OCI-LY1 (cell line): ENCODE measurements around the gene NLRP9.

Experiments used
- H2AFZ ChIP-seq: fragments of 200-600 bp; sonication (generic), shearing (Covaris generic); 2 replicates; pipeline ENCODE4 v1.6.0; 2014; ENCODE audit warnings: antibody characterized with exemption, mild to moderate bottlenecking, low read length
- H3F3A ChIP-seq: fragments of 200-600 bp; sonication (generic), shearing (Covaris generic); 2 replicates; pipeline ENCODE4 v1.6.0; 2014; ENCODE audit warnings: mild to moderate bottlenecking, antibody characterized with exemption, low read length, moderate library complexity; ENCODE audit not compliant: insufficient read depth
- H3K27ac ChIP-seq: fragments of 200-600 bp; sonication (generic); 2 replicates; pipeline ENCODE4 v1.5.1; 2014; ENCODE audit warnings: low read length, mixed run types, mild to moderate bottlenecking, low read depth; ENCODE audit not compliant: poor library complexity, severe bottlenecking
- H3K27me3 ChIP-seq: fragments of 200-600 bp; sonication (generic); 2 replicates; pipeline ENCODE4 v1.6.0; 2014; ENCODE audit warnings: antibody characterized with exemption, mild to moderate bottlenecking, low read length, moderate library complexity; ENCODE audit not compliant: insufficient read depth
- H3K36me3 ChIP-seq: fragments of 200-600 bp; sonication (generic); 2 replicates; pipeline ENCODE4 v1.6.1; 2014; ENCODE audit warnings: mild to moderate bottlenecking, antibody characterized with exemption, low read length, moderate library complexity, mixed read lengths; ENCODE audit not compliant: insufficient read depth
- H3K4me1 ChIP-seq: fragments of 200-600 bp; sonication (generic); 2 replicates; pipeline ENCODE4 v1.5.1; 2014; ENCODE audit warnings: mild to moderate bottlenecking, low read length, moderate library complexity; ENCODE audit not compliant: insufficient read depth, severe bottlenecking
- H3K4me2 ChIP-seq: fragments of 200-600 bp; sonication (generic), shearing (Covaris generic); 2 replicates; pipeline ENCODE4 v1.6.1; 2014; ENCODE audit warnings: low read length
- H3K4me3 ChIP-seq: fragments of 200-600 bp; sonication (generic); 2 replicates; pipeline ENCODE4 v1.5.1; 2014; ENCODE audit warnings: low read length, low read depth, mild to moderate bottlenecking, mixed read lengths; ENCODE audit not compliant: poor library complexity, severe bottlenecking
- H3K79me2 ChIP-seq: fragments of 200-600 bp; shearing (Covaris generic); 2 replicates; pipeline ENCODE4 v1.6.1; 2016; ENCODE audit warnings: mixed run types, low read length, mixed read lengths; ENCODE audit not compliant: insufficient read depth
- H3K9ac ChIP-seq: fragments of 200-600 bp; sonication (generic), shearing (Covaris generic); 2 replicates; pipeline ENCODE4 v1.6.1; 2014; ENCODE audit warnings: mild to moderate bottlenecking, low read length, mixed read lengths
- H3K9me2 ChIP-seq: fragments of 200-600 bp; sonication (generic), shearing (Covaris generic); 2 replicates; pipeline ENCODE4 v1.6.1; 2014; ENCODE audit warnings: low read depth, mild to moderate bottlenecking, low read length, mixed read lengths
- H3K9me3 ChIP-seq: fragments of 200-600 bp; shearing (Covaris generic); 2 replicates; pipeline ENCODE4 v1.6.1; 2014; ENCODE audit warnings: low read length, mixed read lengths
- H4K20me1 ChIP-seq: fragments of 200-600 bp; sonication (generic), shearing (Covaris generic); 2 replicates; pipeline ENCODE4 v1.6.0; 2016; ENCODE audit warnings: mild to moderate bottlenecking, low read length; ENCODE audit not compliant: insufficient read depth
- CTCF ChIP-seq: fragments of 200-600 bp; sonication (generic), shearing (Covaris generic); IDR thresholded peaks from 2 replicates; pipeline ENCODE4 v1.5.1; 2017; ENCODE audit warnings: mild to moderate bottlenecking, antibody characterized with exemption, low read length, moderate library complexity, mixed read lengths
- EZH2 ChIP-seq: fragments of 200-600 bp; sonication (generic), shearing (Covaris generic); IDR thresholded peaks from 2 replicates; pipeline ENCODE4 v1.8.0; 2017; ENCODE audit warnings: borderline replicate concordance, mixed run types, mild to moderate bottlenecking, antibody characterized with exemption, low read length, moderate library complexity, mixed read lengths

NLRP9 gene

DNA sequence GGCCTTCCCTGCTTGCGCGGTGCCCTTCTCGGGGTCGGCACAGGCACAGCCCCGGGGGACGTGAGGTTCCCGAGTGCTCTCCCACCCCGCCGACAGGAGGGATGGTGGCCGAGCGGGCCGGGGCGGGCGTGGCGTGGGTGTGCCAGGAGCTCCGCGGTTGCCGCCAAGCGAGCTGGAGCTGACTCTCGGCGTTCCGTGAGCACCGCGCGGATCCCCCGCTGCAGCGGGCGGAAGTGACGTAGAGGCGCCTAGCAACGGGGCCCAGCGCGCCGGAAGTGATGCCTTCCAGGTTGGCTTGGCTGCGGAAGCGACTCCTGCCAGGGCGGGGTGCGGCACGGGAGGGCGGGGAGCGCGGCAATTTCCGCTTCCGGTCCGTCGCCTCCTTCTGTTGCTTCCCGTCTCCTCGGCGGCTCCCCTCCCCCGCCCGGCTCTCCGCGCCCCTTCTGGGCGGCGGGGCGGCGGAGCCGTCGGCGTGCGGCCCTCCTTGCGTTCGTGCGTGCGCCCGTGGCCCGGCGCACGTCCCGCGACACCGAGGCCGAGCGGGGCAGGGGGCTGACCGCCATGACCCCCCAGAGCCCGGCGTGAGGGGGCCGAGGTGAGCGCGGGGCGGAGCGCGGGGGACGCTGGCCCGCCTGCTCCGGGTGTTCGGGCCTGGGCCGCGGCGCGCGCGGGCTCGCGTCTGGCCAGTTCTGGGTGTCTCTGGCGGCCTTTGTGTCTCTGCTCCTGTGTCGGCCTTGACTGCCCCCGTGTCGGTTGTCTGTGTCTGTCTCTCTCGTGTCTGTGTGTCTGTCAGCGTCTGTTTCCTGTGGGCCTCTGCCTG is 63.2 kb downstream of the NLRP9 start, which contains the start of gene EPN1:
Gene EPN1 (plus strand): TSS at position 386 of the 820 bp plus-strand sequence. CDS start 3,402 bp downstream, outside the sequence.
- peak within 1 kb of the TSS; percentile 96 for H3K27ac ChIP-seq
- H4K20me1 ChIP-seq, result no peaks in the 10 kb centered on the region
- H3K36me3 ChIP-seq, result peaks cover 55% of the 10 kb centered on the region
- peak within 1 kb of the TSS; percentile 88 for H3K9ac ChIP-seq
- H3K9me2 ChIP-seq, result no peaks in the 10 kb centered on the region
- no peak for TF ChIP-seq CTCF
- no peak for TF ChIP-seq EZH2
- no peaks in the 10 kb centered on the region for H3K27me3 ChIP-seq
- no peaks in the 10 kb centered on the region for H3K9me3 ChIP-seq
- H3K79me2 ChIP-seq, result peaks cover 31% of the 10 kb centered on the region
- peak within 1 kb of the TSS; percentile 98 for H3K4me2 ChIP-seq
- peak within 1 kb of the TSS; percentile 97 for H3K4me3 ChIP-seq
- H3F3A ChIP-seq, result no peaks in the 10 kb centered on the region; the same call in 1 of the 2 replicates
- no peak within 1 kb of the TSS for H2AFZ ChIP-seq
- peaks cover 66% of the 10 kb centered on the region for H3K4me1 ChIP-seq

DNA sequence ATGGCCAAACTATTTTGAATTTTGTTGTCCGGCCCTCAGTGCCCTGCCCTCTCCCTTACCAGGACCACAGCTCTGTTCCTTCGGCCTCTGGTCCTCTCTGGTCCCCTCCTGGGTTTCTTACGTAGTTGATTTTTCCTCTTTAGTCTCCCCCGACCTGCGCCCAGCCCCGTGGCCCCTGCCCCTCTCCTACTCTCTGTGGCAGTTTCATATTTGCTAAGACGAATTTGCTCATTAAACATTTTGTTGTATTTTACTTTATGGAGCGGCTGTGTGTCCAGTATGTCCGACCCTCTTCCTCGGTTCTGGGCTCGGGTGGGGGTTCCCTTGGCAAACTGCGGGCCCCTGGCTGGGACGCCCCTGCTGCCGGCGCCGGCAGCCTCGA is 63.8 kb downstream of the NLRP9 start:
- Histone ChIP-seq H3K79me2 (peaks cover 25% of the 10 kb centered on the region), H3F3A (no peaks in the 10 kb centered on the region; the same call in 1 of the 2 replicates), H3K4me2 (peak overlapping the region; percentile 73), H3K27ac (peak overlapping the region; percentile 47), H3K4me3 (peak overlapping the region; percentile 97), H3K9ac (peak overlapping the region; percentile 62), H4K20me1 (no peaks in the 10 kb centered on the region), H3K9me3 (no peaks in the 10 kb centered on the region), H3K9me2 (no peaks in the 10 kb centered on the region), H3K36me3 (peaks cover 55% of the 10 kb centered on the region), H2AFZ (no peak overlapping the region), H3K27me3 (no peaks in the 10 kb centered on the region), H3K4me1 (peaks cover 63% of the 10 kb centered on the region)
- no peak for TF ChIP-seq CTCF
- TF ChIP-seq EZH2, result no peak

DNA sequence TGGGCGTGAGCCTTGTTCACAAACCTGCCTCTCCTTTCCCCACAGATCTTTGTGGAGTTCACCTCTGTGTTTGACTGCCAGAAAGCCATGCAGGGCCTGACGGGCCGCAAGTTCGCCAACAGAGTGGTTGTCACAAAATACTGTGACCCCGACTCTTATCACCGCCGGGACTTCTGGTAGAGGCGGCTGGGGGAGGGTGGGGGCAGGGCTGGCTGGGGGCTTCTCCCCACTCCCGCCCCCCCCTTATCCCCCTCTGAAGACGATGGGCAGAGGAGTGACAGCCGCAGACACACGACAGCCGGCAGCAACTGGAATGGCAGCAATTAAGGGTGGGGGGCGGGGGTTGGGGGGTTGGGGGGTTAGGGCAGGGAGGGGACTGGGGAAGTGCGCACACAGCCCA is 64.3 kb downstream of the NLRP9 start:
- Histone ChIP-seq H3K9me2 (no peaks in the 10 kb centered on the region), H3K79me2 (peaks cover 24% of the 10 kb centered on the region), H3K9me3 (no peaks in the 10 kb centered on the region), H3K27me3 (no peaks in the 10 kb centered on the region), H3K4me2 (peak overlapping the region; percentile 1; the same call in 1 of the 2 replicates), H3K36me3 (peaks cover 55% of the 10 kb centered on the region), H3K9ac (no peak overlapping the region), H3K27ac (peak overlapping the region; percentile 51), H4K20me1 (no peaks in the 10 kb centered on the region), H2AFZ (no peak overlapping the region), H3K4me3 (peak overlapping the region; percentile 97), H3F3A (no peaks in the 10 kb centered on the region; the same call in 1 of the 2 replicates), H3K4me1 (peaks cover 58% of the 10 kb centered on the region)
- TF ChIP-seq CTCF (no peak), EZH2 (no peak)
